ENCODE results near the gene CILP. TPM values are rescaled to one million over a fixed set of nuclear protein-coding genes. Genes with fewer than 3 reads are reported as not detected.

Gene CILP
- total and polyA plus RNA-seq, 2 experiments from 2014 or later, result 0.03 TPM; not detected in 1

GRCh38 chr15:65226221-65226620 is 14.9 kb upstream of the CILP start:
- ATAC-seq (peak; percentile 67), DNase-seq (ENCODE audit: low spot score) (no peak)
- Histone ChIP-seq H3K9me2 (ENCODE audit: insufficient read depth) (no peaks in the 10 kb centered on the region), H3K4me3 (no peak overlapping the region), H4K20me1 (replicated peaks; ENCODE audit: insufficient read depth) (no peaks in the 10 kb centered on the region), H3K4me2 (peak overlapping the region; percentile 32; the same call in 1 of the 2 replicates), H3K79me2 (replicated peaks; ENCODE audit: insufficient read depth) (no peaks in the 10 kb centered on the region), H3K27ac (ENCODE audit: low read depth) (peak overlapping the region; percentile 81; the same call in 1 of the 2 replicates), H2AFZ (peak overlapping the region; percentile 89; the same call in 1 of the 2 replicates), H3F3A (replicated peaks; ENCODE audit: low read depth) (0 out of 2 replicates have a peak, but pooled peaks cover 3% of the 10 kb centered on the region), H3K36me3 (ENCODE audit: insufficient read depth) (no peaks in the 10 kb centered on the region), H3K4me1 (ENCODE audit: insufficient read depth) (peaks cover 8% of the 10 kb centered on the region), H3K27me3 (ENCODE audit: insufficient read depth) (no peaks in the 10 kb centered on the region)
- no peaks in the 10 kb centered on the region for H3K36me3 Mint-ChIP-seq (ENCODE audit: low read depth)
- H3K4me3 Mint-ChIP-seq, result no peak overlapping the region
- no peaks in the 10 kb centered on the region for H3K9me3 Mint-ChIP-seq
- H3K27me3 Mint-ChIP-seq (ENCODE audit: insufficient read depth, low read depth, poor library complexity), result no peaks in the 10 kb centered on the region
- H3K27ac Mint-ChIP-seq, result 0 out of 2 replicates have a peak overlapping the region, but pooled peaks have one; percentile 77
- peaks cover 2% of the 10 kb centered on the region; the same call in 2 of the 3 replicates for H3K4me1 Mint-ChIP-seq
- no peak for TF ChIP-seq POLR2AphosphoS5 (IDR thresholded peaks at IDR 0.05; ENCODE audit: low read depth)
- TF ChIP-seq ZNF114 (CRISPR knock-in tag; IDR thresholded peaks at IDR 0.05), result no peak
- TF ChIP-seq STAT1 (IDR thresholded peaks at IDR 0.05; ENCODE audit: unreplicated experiment), result no peak
- TF ChIP-seq EZH2phosphoT487 (IDR thresholded peaks at IDR 0.05; ENCODE audit: unreplicated experiment), result no peak
- no peak for TF ChIP-seq NANOG (IDR thresholded peaks at IDR 0.05; ENCODE audit: borderline replicate concordance)
- no peak for TF ChIP-seq CTCF (conservative IDR thresholded peaks at IDR 0.05; ENCODE audit: low read depth in 2 of 2)
- TF ChIP-seq ZNF331 (CRISPR knock-in tag; IDR thresholded peaks at IDR 0.05; ENCODE audit: low read depth), result no peak
- no peak for TF ChIP-seq REST (IDR thresholded peaks at IDR 0.05; ENCODE audit: unreplicated experiment)
- no peak for TF ChIP-seq CREB1 (CRISPR knock-in tag; IDR thresholded peaks at IDR 0.05; ENCODE audit: low read depth)
- no peak for TF ChIP-seq ZNF462 (CRISPR knock-in tag; IDR thresholded peaks at IDR 0.05)
- no peak for TF ChIP-seq EZH2 (IDR thresholded peaks at IDR 0.05; ENCODE audit: low read depth, unreplicated experiment)
- no peak for TF ChIP-seq ETS1 (IDR thresholded peaks at IDR 0.05)
- no peak for TF ChIP-seq JUNB (IDR thresholded peaks at IDR 0.05; ENCODE audit: unreplicated experiment)
